ENCODE data around the gene ZSWIM8.
"Not testable (repeated sequence)": the region's sequence is repeated elsewhere in the genome, so short reads cannot be mapped to it uniquely, and the experiment has no call there.

Gene ZSWIM8

GRCh38 chr10:73779018-73779417, 6.4 kb upstream of the ZSWIM8 start:
- DNase-seq, result no peak

GRCh38 chr10:73779539-73780197, 5.7 kb upstream of the ZSWIM8 start:
- no peak for DNase-seq

- DNase-seq, result no peak
Observed at GRCh38 chr10:73780301-73780700, 5.1 kb upstream of the ZSWIM8 start.

- DNase-seq, result no peak
Observed at GRCh38 chr10:73780966-73781365, 4.4 kb upstream of the ZSWIM8 start.

- no peak for DNase-seq
Observed at GRCh38 chr10:73781548-73781878, 3.9 kb upstream of the ZSWIM8 start.

GRCh38 chr10:73781879-73782748, 3.3 kb upstream of the ZSWIM8 start, which contains the start of gene CHCHD1:
Gene CHCHD1 (plus strand): TSS chr10:73782048. CDS start chr10:73782076, 28 bp downstream.
- peak; percentile 16 for DNase-seq

GRCh38 chr10:73782749-73783085, 2.7 kb upstream of the ZSWIM8 start:
- no peak for DNase-seq

- no peak for DNase-seq
Observed at GRCh38 chr10:73785721-73786511, 510 bp downstream of the ZSWIM8 start.

- DNase-seq, result no peak
Observed at GRCh38 chr10:73786512-73786885, 1.1 kb downstream of the ZSWIM8 start.

- DNase-seq, result not testable (repeated sequence)
Observed at GRCh38 chr10:73787031-73787800, 1.8 kb downstream of the ZSWIM8 start.

GRCh38 chr10:73788864-73789658, 3.7 kb downstream of the ZSWIM8 start:
- DNase-seq, result no peak

- no peak for DNase-seq
Observed at GRCh38 chr10:73789659-73790055, 4.3 kb downstream of the ZSWIM8 start.

GRCh38 chr10:73790886-73791625, 5.7 kb downstream of the ZSWIM8 start:
- no peak for DNase-seq

GRCh38 chr10:73791871-73792400, 6.5 kb downstream of the ZSWIM8 start:
- no peak for DNase-seq

- no peak for DNase-seq
Observed at GRCh38 chr10:73793456-73793855, 8.1 kb downstream of the ZSWIM8 start.

- DNase-seq, result not testable (repeated sequence)
Observed at GRCh38 chr10:73795491-73795890, 10.1 kb downstream of the ZSWIM8 start.

- not testable (repeated sequence) for DNase-seq
Observed at GRCh38 chr10:73796035-73796434, 10.6 kb downstream of the ZSWIM8 start.

GRCh38 chr10:73796766-73797165, 11.4 kb downstream of the ZSWIM8 start:
- no peak for DNase-seq

GRCh38 chr10:73797324-73798025, 12.1 kb downstream of the ZSWIM8 start:
- DNase-seq, result no peak

- DNase-seq, result no peak
Observed at GRCh38 chr10:73798087-73798486, 12.7 kb downstream of the ZSWIM8 start.
